Middle frontal gyrus (tissue), 1 donor: Measurements from ENCODE around the gene SPOCK1.
"Not testable (repeated sequence)": the region's sequence is repeated elsewhere in the genome, so short reads cannot be mapped to it uniquely, and the experiment has no call there.

Source experiments
- DNase-seq: peaks from one replicate; pipeline ENCODE4 v3.0.0-alpha.2; 2015; ENCODE audit warnings: low spot score; ENCODE audit errors: extremely low spot score

Gene SPOCK1

GRCh38 chr5:137498736-137499505 is at the start of gene SPOCK1:
Gene SPOCK1, minus strand, starts transcription at chr5:137499326.
- peak; percentile 65 for DNase-seq

GRCh38 chr5:137545956-137546355 is 46.8 kb upstream of the SPOCK1 start:
- DNase-seq: no peak

DNA sequence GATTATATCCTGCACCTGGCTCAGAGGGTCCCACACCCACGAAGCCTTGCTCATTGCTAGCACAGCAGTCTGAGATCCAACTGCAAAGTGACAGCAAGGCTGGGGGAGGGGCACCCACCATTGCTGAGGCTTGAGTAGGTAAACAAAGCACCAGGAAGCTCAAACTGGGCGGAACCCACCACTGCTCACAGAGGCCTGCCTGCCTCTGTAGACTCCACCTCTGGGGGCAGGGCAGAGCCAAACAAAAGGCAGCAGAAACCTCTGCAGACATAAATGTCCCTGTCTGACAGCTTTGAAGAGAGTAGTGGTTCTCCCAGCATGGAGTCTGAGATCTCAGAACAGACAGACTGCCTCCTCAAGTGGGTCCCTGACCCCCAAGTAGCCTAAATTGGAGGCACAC is 36.3 kb upstream of the SPOCK1 start:
- DNase-seq: not testable (repeated sequence)

DNA sequence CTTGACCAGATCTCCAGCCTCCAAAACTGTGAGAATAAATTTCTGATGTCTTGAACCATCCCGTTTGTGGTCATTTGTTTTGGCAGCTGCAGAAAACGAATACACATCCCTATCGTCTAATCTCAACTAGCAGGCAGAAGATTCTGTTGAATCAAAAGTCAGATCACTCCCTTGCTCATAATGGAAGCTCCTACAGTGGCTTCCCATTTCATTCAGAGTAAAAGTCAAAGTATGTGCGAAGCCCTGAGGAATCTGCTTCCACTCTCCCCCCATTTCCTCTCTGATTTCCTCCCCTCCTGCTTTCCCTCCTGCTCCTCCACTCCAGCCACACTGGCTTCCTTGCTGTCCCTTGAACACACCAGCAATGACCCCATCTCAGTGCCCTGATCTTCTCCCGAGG is 34.8 kb upstream of the SPOCK1 start:
- no peak for DNase-seq

DNA sequence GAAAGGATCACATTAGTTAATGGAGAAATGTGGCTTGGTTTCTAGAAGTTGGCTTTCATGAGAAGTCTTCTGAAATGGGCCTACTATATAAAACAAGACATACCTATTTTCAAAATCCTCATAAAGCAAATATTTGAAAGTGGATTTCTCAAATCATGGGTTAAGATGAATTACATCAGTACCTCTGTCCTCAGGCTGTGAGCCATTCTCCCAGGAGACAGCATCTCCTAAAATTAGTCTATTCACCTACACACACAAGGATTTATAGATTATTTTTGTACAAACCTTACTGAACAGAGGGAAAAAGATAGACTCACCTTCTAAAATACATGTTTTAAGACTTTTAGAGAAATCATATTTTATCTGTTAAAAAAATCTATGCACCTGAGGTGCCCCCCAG is 32.1 kb upstream of the SPOCK1 start:
- DNase-seq: no peak

DNA sequence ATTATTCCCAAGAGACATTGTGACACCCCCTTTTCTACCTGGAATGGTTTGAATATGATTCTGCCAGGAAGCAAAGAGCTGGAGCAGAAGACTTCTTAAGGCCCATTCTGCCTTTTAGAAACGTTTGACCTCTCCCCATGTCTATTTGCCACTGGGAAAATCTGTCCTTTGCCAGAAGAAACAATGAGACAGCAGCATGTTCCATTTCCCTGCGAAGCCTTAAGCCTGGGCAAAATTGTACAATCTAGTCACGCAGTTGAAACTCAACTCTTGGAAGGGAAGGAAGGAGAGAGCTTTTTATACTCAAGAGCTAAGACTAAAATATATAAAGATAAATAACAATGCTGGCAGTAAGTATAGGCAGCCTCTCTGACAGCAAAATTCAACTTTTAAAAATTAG is 22.1 kb upstream of the SPOCK1 start:
- no peak for DNase-seq

- no peak for DNase-seq
Measured at GRCh38 chr5:137516961-137517360, 17.8 kb upstream of the SPOCK1 start.

- DNase-seq: no peak
Measured at GRCh38 chr5:137516251-137516797, 17.2 kb upstream of the SPOCK1 start.

DNA sequence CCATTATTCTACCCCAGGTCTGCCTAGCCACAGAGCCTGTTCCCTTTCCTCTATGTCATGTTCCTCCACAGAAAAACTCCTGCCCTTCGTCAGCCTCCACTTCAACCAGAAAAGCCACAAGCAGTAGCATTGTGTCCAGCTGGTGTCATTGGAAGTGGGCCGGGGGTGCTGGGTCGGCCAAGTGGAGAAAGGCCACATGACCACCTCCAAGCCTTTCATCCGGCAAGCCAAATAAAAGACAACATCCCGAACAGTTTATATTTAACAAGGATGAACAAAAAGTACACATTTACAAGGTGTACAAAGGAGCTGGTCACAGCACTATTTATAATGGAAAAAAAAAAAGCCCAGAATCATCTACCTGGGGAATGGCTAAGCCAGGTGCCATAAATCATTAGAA is 16.1 kb upstream of the SPOCK1 start:
- DNase-seq: no peak

DNA sequence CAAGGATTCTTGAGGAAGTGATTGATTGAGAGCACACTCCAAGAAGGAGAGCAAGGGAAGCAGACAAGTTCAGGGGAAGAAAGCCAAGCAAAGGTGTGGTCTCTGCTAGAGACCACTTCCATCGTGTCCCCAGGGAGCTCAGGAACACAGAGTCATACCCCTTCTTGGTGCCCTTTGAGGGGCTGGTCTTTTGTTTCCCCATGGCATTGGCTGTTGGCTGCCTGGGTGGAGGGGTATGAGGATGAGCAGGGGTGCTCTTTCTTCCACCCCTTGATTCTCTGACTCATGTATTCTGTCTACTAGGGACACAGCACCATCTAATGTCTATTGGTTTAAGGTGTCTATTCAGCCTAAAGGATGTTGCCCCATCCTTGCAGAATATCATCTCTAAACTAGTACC is 11.5 kb upstream of the SPOCK1 start:
- no peak for DNase-seq

DNA sequence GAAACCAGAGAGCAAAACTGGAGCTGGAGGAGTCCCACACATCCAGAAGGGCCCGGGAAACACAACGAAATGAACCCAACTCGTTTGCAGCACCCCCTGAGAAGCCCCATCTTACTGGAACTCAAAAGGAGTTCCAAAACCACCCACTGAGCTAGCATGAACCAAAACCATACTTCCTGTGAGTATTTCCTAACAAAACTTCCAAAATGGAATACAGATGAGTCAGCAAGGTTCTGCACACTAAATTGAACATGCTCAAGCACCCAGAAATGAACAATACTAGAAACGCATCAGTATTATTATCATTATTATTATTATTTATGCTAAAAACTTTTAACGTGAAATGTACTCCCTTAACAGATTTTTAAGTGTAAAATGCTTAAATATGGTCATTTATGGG is 8.0 kb upstream of the SPOCK1 start:
- DNase-seq: no peak

DNA sequence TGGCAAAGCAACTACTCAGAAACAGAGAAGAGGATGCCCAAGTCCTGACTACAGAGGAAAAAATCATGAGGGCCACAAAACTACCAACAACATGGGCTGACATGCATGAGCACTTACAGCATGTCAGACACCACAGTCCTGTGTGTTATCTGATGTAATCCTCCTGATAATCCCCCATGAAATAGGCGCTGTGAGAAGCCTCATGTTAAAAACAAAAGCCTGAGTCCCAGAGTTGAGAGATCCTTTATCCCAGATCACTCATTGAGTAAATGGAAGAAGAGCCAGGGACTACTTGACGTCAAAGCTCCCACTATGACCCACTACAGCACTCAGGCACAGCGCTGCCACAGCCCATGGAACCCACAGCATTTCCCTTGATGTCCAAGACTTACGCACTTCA is 7.2 kb upstream of the SPOCK1 start:
- no peak for DNase-seq

- DNase-seq: no peak
Measured at GRCh38 chr5:137504916-137505315, 5.8 kb upstream of the SPOCK1 start.

DNA sequence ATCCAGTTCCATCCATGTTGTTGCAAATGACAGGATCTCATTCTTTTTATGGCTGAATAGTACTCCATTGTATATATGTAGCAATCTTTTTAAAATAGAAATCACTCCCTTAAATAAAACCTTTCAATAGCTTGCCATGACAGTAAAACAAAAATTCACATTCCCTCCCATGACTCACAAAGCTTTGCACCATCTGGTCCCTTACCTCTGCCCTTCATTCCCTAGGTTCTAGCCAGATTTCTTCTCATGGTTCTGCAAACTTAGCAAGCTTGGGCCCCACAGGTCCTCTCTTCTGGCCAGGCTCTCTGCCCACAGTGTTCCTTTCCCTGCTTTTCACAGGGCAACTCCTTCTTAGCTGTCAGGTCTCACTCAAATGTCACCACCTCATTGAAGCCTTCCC is 4.3 kb upstream of the SPOCK1 start:
- no peak for DNase-seq

- DNase-seq: no peak
Measured at GRCh38 chr5:137502632-137503031, 3.5 kb upstream of the SPOCK1 start.

DNA sequence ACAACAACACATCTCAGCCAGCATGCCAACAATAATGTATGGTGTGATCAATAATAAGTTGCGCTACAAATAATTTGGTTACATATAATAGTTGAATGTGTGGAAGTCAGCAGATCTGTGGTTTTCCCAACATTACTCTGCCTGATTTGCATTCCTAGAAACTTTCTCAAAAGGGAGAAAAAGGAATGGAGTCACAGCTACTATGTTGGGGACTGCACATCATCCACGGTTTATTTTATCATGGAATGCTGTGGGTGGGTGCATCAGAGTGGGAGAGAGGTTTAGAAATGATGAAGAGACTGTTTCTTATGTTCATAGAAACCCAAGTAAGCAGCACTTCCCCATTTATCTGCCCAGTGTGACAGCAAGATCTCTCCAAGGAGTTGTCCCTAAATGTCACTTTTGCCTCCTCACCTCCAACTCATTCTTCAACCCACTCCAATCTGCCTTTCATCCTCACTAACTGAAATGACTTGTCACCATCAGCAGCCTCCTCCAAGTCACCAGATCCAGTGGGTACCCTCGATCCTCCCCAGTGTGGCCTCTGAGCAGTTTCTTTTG is 2.8 kb upstream of the SPOCK1 start:
- no peak for DNase-seq

GRCh38 chr5:137501226-137501625 is 2.1 kb upstream of the SPOCK1 start:
- no peak for DNase-seq

DNA sequence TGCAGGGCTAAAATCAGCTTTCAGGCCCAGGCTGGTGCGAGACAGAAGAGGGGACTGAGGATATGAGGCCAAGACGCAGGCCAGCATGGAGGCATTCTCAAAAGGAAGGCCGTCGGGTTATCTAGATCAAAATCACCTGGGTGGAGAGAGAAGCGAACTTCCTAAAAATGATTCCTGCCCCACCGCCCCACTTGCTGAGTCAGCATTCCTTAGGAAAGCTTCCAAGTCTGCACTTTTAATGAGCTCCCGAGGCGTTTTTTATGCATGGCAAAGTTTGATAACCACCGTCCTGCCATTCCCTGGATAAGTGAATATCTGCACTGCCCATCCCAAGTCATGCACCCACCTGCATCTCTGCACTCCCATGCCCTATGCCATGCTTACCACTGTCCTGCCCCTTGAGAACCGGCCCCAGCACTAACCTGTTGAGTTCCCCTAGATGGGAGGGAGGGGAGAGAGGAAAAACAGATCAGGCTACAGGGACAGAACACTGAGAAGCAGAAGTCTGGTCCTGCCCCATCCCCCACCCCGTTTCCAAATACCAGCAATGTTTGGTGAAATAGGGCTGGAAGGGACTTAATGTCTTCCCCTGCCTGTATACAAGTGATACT is 1.6 kb upstream of the SPOCK1 start:
- DNase-seq: no peak

GRCh38 chr5:137499506-137499847 is 351 bp upstream of the SPOCK1 start:
- not testable (repeated sequence) for DNase-seq

DNA sequence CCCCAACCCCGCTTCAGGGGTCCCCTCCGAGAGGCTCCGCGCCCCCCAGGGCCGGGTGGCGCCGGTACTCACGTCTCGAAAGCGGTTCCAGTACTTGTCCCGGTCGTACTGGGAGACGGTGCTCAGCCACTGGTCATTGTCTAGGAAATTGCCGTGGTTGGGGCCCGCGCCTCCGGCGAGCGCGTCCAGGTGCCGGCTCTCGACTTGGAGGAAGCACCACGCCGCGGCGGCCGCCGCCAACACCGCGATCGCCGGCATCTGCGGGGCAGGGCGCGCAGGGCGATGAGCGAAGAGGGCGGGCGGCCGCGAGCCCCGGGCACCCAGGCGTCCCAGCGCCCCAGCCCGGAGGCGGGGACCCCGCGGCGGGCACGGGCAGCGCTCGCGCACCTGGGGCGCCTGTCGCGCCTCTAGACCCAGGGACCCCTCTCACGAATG is 808 bp downstream of the SPOCK1 start:
- no peak for DNase-seq

GRCh38 chr5:137497396-137498290 is 1.5 kb downstream of the SPOCK1 start:
- no peak for DNase-seq

DNA sequence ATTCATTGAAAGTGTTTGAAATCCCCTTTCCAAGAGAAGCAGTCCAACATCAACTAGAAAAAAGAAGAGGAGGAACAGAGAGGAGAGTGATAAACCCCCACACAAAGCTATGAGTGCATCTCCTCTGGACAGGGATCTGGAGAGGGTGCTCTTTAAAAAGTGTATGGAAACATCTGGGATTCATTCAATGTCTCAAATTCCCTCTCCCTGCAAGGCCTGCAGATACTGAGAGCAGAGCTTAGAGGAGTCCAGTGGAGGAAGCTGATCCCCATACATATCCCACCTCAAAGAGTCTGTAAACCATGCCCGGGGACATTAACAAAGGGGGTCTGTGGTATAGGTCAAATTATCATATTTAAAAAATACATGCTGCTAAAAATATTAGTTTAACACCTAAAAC is 2.2 kb downstream of the SPOCK1 start:
- DNase-seq: no peak
